ENCODE measurements around the gene TRIM4.
"Not testable (repeated sequence)": the region's sequence is repeated elsewhere in the genome, so short reads cannot be mapped to it uniquely, and the experiment has no call there.

Gene TRIM4

DNA sequence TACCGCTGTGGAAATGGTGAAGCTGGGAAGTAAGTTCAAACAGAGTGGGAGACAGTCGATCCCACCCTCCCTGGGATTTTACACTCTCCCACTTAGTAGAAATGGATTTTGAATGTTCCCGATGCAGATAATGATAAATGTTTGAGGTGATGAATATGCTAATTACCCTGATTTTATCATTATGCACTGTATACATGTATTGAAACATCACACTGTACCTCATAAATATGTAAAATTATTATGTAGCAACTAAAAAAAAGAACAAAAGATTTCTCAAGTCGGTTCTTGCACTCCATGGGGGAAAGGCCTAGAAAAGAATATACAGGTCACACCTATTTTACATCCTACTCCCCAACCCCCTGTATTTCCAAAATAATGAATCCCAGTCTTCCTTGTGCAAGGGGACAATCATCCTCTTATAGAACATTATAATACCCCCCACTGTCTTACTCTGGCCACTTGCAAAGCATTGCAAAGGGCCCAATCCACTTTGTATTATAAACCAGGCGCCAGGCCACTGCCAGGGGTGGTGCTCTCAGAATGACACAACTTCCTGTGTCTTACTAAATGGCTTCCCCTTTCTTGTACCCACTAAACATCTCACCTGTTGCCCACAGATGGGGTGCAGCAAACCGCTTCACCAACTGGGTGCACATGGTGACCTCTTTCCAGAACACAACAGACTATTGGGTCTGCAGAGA, 21.9 kb downstream of the TRIM4 start:
- in situ Hi-C loops (cut with HindIII; ENCODE audit: low sequenced_read_pairs) = no loop called here
- no peak for DNase-seq (ENCODE audit: low read depth, low spot score)
- no peak overlapping the region for H3K4me3 ChIP-seq (ENCODE audit: low read depth, low read length)
- TF ChIP-seq CTCF (IDR thresholded peaks at IDR 0.05; ENCODE audit: low read depth, low read length) = no peak

- DNase-seq (ENCODE audit: low read depth, low spot score) = no peak
- no peak for TF ChIP-seq CTCF (IDR thresholded peaks at IDR 0.05; ENCODE audit: low read depth, low read length)
- no peak overlapping the region for H3K4me3 ChIP-seq (ENCODE audit: low read depth, low read length)
- in situ Hi-C loops (cut with HindIII; ENCODE audit: low sequenced_read_pairs) = no loop called here
These were observed 24.6 kb downstream of the TRIM4 start for GRCh38 chr7:99894738-99895137.

GRCh38 chr7:99893280-99893679, 26.1 kb downstream of the TRIM4 start:
- TF ChIP-seq CTCF (IDR thresholded peaks at IDR 0.05; ENCODE audit: low read depth, low read length) = no peak
- in situ Hi-C loops (cut with HindIII; ENCODE audit: low sequenced_read_pairs) = no loop called here
- no peak overlapping the region for H3K4me3 ChIP-seq (ENCODE audit: low read depth, low read length)
- DNase-seq (ENCODE audit: low read depth, low spot score) = no peak

DNA sequence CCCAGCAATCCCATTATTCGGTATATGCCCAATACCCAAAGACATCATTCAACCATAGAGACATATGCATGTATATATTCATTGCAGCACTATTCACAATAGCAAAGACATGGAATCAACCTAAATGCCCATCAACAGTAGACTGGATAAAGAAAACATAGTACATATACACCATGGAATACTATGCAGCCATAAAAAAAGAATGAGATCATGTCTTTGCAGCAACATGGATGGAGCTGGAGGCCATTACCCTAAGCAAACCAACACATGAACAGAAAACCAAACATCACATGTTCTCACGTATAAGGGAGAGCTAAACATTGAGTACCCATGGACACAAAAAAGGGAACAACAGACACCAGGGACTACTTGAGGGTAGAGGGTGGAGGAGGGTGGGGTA, 29.0 kb downstream of the TRIM4 start:
- DNase-seq (ENCODE audit: low read depth, low spot score); in situ Hi-C loops (cut with HindIII; ENCODE audit: low sequenced_read_pairs); H3K4me3 ChIP-seq (ENCODE audit: low read depth, low read length): not testable (repeated sequence)

- in situ Hi-C loops (cut with HindIII; ENCODE audit: low sequenced_read_pairs); H3K4me3 ChIP-seq (ENCODE audit: low read depth, low read length); DNase-seq (ENCODE audit: low read depth, low spot score): not testable (repeated sequence)
These were observed 31.0 kb downstream of the TRIM4 start for GRCh38 chr7:99888366-99888765.

DNA sequence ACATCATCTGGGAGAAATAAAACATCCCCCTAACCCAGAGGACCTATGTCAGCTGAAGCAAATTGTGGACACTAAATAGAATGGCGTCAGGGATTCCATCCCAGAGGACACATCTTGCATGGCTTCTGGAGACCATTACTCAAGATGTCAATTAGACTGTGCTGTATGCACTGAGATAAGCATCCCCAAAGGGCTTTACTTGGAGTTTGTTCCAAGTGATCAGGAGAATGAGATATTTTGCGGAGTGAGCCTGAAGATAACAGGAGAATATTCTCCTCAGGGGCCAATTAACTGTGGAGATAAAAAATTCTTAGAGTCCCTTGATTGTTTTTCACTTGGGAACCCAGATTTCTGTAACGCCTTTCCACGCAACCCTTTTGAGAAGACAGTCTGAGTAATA, 38.0 kb downstream of the TRIM4 start:
- TF ChIP-seq CTCF (IDR thresholded peaks at IDR 0.05; ENCODE audit: low read depth, low read length) = no peak
- no peak overlapping the region for H3K4me3 ChIP-seq (ENCODE audit: low read depth, low read length)
- in situ Hi-C loops (cut with HindIII; ENCODE audit: low sequenced_read_pairs) = no loop called here

GRCh38 chr7:99876933-99877332, 42.4 kb downstream of the TRIM4 start, which contains the start of gene OR2AE1:
TSS of gene OR2AE1 (minus strand) at chr7:99877033. CDS start at chr7:99877033, 0 bp downstream.
- TF ChIP-seq CTCF (IDR thresholded peaks at IDR 0.05; ENCODE audit: low read depth, low read length) = no peak
- no peak within 1 kb of the TSS for H3K4me3 ChIP-seq (ENCODE audit: low read depth, low read length)
- in situ Hi-C loops (cut with HindIII; ENCODE audit: low sequenced_read_pairs) = no loop called here
- no peak for DNase-seq (ENCODE audit: low read depth, low spot score)

More for the DNA sequence above, 38.0 kb downstream of the TRIM4 start:
- no peak for DNase-seq (ENCODE audit: low read depth, low spot score)

- in situ Hi-C loops (cut with HindIII; ENCODE audit: low sequenced_read_pairs) = no loop called here
These were observed 42.8 kb downstream of the TRIM4 start for GRCh38 chr7:99876491-99876890.

More at GRCh38 chr7:99876491-99876890, 42.8 kb downstream of the TRIM4 start:
- DNase-seq (ENCODE audit: low read depth, low spot score) = no peak
- H3K4me3 ChIP-seq (ENCODE audit: low read depth, low read length) = no peak overlapping the region
- TF ChIP-seq CTCF (IDR thresholded peaks at IDR 0.05; ENCODE audit: low read depth, low read length) = no peak

Measured in astrocyte of the spinal cord (primary cell).